Kidney glomerular epithelial cell (primary cell): ENCODE results near the gene GPX3.

Experiments
- DNase-seq: peaks from one replicate; lab custom pipeline; 2025; lab: John Stamatoyannopoulos, UW

The GPX3 gene

DNA sequence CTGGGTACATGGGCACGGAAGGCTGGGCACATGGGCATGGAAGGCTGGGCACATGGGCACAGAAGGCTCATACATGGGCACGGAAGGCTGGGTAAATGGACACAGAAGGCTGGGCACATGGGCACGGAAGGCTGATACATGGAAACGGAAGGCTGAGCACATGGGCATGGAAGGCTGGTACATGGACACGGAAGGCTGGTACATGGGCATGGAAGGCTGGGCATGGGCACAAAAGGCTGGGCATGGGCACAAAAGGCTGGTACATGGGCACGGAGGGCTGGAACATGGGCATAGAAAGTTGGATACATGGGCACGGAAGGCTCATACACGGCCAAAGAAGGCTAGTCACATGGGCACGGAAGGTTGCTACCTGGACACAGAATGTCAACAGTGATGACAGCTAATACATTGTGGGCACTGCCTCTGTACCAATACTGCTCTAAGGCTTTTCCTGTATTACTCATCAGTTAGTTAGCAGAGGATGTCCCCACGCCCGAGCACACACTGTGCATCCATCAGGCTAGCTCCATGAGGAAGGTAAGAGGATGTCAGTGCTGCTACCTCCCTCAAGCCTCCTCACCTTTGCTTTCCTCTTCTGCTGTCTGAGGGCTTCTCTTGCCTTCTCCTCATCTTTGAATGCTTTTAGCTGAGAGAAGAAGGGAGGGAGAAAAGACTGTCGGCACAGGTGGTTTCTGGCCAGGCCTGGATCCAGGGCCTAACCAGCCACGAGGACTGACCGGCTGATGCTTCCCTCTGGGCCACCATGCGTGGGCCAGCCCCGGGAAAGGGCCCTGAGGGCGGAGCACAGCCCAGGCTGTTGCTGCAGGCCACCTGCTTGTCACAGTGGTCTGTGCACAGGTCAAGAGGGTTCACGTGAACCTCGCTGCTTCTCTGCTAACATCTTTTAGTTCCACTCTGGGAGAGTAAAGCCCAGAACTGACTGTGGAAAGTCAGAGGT lies 14.3 kb downstream of the GPX3 start:
- peak; percentile 33 for DNase-seq

DNA sequence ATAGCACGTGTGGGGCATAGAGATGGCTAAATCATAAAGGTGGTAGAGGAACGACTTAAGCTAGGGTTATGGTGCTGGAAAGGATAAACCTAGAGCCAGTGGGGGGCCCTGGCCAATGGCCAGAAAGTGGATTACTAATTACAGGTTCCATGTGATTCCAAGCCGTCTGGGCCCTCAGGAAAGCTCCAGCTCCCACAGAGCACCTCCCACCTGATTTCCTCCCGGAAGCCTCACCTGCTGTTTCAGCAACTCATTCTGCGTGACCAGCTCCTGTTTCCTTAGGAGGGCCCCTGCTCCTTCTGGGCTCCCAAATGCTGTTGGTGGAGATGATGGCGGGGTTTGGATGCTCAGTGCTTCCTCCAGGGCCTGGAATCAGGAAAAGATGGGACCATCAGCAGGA lies 16.2 kb downstream of the GPX3 start:
- DNase-seq, result no peak

DNA sequence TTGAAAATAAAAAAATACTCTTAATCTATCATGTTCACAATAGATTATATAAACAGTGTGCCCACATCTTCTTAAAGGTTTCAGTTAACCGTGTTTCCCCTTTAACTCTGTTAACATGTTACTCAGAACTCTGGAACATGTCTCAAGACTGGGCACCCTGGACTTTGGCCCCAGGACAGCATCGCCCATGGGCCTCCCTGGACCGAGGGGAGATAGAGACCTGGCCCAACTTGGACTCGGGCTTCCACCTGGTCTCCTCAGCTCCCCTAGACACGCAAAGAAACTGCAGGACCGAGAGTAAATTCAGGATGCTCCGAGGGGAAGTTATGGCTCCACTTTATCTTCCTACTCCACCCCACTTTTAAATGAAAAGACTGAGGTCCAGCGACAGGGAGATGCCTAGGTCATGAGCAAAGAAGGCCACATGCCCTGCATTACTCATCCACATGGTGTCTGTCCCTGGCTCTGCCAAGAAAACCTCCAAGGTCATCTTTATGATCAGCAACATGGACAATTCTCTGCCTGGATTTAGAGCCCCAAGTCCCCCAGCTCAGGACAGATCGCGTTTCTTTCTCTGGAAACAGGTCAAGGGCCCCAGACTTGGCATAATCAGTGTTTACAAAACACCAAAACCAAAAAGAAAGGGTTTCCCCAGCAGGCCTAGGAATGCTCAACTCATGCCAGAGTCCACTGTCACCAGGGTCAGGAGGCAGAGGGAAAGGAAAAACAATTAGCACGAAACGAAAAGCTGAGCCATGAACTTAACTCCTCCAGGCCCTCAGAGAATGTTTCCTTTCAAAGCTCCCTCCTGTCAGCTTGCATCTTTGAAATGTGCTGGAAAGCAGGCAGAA lies 17.4 kb downstream of the GPX3 start:
- DNase-seq, result no peak

DNA sequence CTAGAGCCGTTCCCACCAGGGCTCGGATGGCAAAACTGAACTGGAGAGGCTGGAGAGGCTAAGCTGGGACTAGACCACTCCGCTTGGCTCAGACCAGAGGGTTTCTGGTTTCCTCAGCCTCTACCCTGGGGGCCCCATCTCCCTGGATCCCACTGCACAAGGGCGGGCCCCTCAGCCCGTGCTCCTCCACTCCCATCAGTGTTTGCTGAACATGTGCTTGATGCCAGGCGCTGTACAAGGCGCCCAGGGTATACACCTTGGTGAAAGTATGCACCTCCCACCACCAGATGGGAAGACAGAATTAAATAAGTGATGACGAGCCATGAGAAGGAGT lies 18.0 kb downstream of the GPX3 start:
- no peak for DNase-seq

DNA sequence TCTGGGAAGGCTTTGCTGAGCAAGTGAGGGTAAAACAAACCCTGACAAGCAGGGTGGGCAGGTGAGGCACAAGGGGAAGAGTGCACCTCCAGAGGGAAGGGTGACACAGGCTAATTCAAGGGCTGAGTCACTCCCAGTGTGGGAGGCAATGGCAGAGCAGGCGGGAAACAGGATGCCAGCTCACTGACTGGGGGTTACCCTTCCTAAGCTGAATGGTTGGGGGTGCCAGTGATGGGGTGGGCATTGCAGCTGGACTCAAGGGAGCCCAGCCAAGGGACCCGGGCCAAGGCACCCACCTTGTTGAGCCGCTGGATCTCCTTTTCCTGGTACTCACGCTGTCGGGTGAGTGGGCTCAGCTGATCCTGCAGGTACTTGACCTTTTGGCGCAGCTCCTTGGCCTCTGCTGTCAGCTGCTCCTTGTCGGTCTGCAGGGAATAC lies 18.4 kb downstream of the GPX3 start:
- DNase-seq, result no peak

DNA sequence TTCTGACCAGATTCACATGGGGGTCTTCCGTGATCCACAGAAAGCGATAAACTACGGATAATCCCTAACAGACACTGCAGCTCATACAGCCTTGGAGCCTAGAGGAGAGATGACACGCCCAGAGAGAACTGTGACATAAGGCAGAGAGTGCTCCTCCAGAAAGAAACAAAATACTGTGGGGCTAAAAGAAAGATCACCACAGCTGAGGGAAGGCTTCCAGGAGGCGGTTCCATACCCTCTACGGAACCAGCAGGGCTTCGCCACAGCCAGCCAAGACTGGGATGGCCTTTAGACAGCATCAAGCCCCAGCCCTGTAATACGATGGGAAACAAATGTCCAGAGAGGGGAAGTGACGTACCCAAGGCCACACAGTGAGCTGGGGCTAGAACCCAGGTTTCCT lies 19.3 kb downstream of the GPX3 start:
- DNase-seq, result no peak

DNA sequence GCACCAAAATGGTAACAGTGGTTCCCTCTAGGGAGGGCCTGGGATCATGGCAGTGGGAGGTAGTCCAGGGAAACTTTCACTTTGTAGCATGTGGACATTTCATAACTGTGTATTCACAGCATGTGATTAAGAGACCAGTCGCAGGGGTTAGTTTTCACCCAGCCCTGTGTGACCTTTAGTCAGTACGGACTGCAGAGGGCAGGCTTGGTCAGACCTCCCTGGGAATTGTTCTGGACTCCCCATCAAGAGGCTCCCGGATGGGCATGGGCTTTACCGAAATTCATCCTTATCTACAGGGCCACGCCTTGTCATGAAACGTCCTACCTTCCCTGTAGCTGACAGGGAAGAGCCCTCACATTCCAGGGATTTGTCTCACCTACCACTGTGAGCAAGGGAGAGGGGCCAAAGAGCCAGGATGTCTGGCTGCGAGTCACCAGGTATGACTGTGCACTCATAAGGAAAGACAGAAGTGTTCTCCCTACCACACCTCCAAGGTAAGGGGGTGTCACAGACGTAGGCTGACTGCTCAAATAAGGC lies 19.9 kb downstream of the GPX3 start:
- peak; percentile 77 for DNase-seq

DNA sequence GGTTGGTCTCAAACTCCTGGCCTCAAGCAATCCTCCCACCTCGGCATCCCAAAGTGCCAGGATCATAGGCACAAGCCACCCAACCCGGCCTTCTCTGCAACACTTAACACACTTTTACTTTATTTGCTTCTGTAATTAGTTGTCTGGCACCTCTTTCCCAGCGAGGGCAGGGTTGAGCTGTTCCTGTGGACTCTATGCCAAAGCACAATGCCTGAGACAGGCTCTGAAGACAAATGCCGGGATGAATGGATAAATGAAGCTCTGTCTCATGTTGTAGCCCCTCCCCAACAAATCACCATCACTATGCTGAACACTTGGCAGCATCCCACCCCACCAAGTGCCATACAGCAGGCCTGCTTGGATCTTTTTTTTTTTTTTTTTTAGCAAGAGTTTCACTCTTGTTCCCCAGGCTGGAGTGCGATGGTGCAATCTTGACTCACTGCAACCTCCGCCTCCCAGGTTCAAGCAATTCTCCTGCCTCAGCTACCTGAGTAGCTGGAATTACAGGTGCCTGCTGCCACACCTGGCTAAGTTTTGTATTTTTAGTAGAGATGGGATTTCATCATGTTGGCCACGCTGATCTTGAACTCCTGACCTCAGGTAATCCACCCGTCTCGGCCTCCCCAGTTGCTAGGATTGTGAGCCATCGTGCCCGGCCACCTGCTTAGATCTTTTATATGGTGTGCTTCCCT lies 21.3 kb downstream of the GPX3 start:
- no peak for DNase-seq

DNA sequence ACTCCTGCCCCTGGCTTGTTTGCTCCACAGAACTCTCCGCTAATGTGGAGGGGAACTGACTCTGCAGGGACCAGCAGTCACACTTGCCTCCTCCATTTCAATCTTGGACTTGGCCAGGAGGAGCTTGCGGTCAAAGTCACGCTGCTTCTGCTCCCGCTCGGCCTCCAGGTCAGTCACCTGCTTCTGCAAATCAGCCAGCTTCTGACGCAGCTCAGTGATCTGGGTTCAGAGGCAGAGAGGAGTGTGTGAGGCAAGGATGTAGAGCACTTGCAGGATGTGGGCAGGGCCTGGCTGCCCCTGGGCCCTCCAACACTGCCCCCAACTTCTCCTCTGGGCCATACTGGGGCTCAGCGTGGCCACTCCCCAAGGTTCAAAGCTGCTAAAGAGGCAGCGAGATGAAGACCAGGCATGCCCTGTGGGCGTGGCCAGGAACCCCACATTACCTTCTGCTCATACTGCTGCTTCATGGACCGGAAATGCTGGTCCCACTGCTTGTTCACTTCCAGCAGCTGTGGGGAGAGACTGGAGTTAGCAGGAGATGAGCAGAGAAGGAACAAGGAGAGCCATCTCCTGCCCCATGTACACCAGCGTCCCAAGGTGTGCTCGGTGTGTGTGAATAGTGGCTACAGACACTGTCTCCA lies 22.2 kb downstream of the GPX3 start:
- no peak for DNase-seq

DNA sequence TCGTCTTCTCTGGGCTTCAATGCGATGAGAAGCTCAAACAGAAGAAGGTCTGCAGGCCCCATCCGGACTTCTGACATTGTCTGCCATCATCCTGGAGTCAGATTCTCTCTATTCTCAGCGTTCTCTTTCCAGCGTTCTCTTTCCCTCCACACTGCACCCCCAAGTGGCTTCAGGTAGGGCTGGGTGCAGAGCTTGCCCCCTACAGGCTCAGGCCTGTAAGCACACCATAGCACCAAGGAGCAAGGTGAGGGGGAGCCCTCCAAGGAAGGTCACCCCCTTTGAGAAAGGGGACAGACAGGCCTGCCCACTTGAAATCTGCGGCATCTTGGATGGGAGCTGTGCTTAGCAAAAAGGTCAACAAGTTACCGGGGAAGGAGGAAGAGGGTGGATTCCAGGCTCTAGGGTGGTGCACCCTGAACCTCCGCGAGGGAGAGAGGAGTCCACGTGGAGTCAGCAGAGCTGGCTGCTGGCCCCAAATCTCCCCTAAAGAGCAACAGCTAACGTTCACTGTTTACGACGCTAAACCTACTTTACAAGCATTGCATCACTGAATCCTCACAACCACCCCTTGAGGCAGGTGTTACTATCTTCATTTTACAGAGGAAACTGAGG lies 27.5 kb downstream of the GPX3 start:
- DNase-seq, result no peak

DNA sequence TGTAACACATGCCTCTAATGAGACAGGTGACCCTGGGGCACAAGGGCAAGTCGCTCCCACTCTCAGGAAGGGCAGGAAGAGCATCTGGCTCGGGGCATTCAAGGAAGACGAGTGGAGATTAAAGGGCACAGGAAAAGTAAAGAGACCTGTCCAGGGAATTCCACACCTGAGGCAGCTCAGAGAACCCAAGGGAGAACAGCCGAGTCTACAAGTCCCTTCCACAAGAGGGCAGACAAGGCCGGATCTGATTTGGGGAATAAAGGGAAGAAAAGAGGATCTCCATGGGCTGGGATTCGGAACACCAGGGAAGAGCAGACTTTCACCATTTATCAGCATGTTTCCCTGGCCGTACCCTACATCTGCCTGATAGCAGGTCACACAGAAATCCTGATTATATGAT lies 28.1 kb downstream of the GPX3 start:
- DNase-seq, result no peak

DNA sequence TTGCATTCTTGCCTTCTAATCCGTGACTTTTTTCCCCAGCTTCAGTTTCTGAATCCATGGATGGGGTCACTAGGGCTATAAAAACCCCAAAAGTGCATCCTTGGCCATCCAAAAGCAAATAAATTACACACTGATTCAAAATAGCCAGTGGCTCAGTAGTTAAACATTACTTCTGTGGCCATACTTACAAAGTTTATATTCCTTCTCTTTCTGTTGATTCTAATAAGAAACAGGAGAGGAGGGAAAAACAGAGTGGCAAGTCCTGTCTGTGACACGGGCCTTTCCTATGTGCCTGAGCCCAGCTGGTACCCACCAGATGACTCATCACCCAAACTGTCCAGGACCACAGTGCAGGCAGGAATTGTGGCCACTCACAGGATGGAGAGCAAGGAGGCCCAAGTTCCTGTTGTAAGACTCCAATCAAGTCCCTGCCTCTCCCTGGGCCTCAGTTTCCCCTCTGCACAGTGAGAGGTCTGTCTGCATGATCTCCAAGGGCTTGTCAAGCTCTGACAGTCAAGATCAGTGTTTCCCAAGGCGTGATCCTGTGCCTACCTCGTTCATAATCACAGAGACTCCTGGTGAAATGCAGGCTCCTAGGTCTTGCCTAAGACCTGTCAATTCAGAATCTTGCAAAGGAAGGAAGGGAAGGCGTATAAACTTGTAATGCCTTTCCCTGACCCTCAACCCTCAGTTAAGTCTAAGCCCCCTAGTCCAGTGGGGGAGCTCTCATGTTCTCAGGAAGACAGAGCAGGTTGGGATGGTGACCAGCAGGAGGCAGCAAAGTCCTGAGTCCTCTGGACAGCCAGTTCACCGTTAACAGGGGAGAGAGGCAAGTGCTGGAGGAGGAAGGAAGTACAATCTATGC lies 30.9 kb downstream of the GPX3 start:
- DNase-seq, result peak; percentile 66

DNA sequence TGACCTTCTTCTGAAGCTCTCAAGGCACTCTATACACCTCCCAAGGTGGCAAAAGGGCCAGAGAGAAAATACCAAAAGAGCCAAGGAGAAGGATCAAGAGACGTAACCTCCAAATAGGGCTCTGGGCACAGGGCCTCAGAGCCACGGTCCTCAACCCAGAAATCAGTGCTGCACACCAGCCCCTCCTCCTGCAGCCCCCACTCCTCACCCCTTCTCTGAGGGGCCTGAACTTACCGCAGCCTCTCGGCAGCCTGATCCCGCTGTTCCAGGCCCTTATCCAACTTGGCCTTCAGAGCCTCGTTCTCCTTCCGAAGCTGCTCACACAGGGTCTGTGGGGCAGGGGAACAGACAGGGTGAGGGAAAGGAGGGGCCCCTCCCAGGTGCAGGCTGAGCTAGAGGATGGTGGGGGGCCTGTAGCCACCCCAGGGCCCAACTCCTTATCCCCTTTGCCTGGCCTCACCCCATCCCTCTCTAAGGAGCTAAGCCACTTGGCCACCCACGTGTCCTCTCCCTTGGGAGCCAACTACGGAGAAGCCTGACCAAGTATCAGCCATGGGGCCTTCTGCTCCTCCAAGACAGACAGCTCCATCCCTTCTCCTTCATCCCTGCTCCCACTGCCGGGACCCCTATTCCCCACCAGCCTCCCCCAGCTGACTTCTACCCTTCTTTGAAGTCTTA lies 31.7 kb downstream of the GPX3 start:
- DNase-seq, result no peak

DNA sequence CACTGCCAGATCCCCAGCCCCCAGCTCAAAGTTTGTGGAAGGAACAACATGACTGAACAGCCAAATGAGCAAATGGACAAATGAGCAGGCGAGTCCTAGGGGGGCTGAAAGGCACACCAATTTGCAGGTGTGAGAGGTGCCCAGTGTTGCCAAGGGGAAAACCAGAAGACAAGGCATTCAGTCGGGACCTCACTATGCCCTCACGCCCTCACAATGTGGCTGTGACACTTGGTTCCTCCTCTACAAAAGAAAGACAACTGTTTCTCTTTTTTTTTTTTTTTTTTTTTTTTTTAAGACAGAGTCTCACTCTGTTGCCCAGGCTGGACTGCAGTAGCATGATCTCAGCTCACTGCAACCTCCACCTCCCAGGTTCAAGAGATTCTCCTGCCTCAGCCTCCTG lies 32.4 kb downstream of the GPX3 start:
- no peak for DNase-seq

DNA sequence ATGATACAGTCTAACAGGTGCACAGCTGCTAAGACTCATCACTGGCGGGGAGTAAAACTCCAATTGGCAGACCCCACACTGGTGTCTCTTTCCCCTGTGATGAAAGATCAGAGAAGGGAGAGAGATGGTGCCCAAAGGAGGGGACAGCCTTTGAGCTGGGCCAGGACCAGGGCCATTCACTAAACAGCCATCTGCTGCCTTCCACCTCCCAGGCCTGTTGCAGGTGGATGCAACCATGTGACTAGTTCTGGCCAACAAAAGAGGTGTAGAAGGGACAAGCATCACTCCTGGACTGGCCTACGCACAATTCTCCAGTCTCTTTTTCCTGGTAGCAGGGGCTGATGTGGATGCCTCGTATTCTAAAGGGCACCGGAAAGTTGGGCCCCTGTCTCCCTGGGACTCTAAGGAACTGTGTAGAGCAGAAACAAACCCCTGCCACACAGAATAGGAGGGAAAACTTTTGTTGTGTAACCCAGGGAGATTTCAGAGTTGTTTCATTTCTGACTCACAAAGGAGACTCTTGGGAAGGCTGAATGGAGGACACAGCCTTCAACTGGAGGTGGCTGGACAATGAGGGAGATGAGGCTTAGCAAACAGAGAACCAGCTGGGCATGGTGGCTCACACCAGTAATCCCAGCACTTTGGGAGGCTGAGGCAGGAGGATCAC lies 33.5 kb downstream of the GPX3 start:
- no peak for DNase-seq

DNA sequence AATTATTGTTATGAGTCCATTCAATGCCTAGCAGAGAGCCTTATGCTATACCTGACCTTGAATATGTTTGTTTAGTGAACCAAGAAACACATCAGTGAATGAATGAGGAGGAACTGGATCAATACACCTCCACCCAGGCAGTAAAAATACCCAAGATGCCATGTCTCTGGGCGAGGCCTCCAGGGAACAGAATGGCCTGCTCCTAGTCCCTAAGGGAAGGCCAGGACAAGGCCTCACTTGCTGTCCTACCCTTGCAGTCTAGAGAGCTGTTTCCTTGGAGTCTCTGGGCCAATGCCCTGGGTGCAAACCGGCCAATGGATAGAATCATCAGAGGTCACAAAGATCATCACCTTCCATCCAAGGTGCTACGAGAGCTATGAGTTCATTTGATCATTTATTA lies 34.3 kb downstream of the GPX3 start:
- no peak for DNase-seq

DNA sequence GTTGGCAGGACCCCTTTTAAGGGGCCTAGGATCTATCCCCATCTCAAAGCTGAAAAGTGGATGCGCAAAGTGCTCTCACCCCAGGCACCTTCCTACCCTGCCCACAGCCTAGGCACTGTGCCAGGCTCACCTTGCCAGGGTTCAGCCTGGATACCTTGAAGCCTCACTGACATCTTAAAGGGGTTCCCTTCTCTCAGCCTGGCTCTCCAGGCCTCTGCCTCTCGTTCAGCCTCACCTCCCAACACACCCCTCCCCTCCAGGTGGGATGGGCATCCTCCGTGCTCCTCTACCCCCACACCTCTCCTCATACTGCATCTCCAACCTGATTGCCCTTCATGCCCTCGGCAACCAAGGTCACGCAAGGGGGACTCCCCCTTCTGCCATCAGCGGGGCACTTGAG lies 34.9 kb downstream of the GPX3 start:
- DNase-seq, result no peak

DNA sequence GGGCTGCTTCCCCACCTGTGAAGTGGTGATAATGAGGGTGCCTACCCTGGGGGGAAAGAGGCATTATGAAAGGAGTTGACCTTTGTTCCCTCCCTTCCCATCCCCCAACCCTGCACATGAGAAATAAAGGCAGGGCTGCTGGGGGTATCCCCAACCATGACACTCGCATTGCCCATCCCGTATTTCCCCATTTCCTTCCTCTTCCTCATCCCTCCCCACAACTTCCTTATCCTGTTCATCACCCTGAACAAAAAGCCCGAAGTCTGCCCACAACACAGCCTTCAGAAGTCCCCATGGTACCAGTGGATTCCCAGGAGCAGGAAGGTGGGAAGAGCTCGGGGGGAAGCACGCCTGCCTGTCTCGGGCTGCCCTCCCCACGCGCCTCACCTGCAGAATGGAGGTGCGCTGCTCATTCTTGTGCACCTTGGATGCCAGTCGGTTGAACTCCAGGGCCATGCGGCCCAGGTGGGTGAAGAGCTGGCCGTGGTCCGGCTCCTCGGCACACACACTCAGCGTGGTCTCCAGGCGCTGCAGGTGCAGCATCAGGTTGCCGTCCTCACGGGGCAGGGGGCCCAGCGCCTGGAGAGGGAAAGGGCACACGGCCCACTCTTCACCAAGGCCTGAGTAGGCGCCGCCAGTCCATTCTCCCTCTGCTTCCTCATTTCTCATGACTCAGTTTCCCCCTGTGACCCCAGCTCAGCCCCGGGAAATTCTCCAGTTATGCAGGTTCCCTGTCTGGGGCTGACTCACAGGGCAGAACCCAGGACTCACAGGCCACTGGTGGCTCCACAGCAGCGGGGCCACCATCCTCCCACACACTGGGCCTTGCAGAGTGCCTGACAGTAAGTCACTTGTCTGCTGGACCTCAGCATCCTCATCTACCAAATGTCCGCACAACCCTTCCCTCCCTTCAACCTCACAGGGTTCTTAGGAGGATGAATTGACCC lies 36.3 kb downstream of the GPX3 start:
- DNase-seq, result no peak
